GM12878 (cell line): Measurements from ENCODE around the gene GRIK2. TPM values are rescaled to one million over a fixed set of nuclear protein-coding genes. Genes with fewer than 3 reads are reported as not detected.

Source experiments
- ATAC-seq: fragments of 200-7000 bp; cut with Tn5 transposase; 3 replicates; pipeline ENCODE4 v1.9.1; 2020; ENCODE audit warnings: mild to moderate bottlenecking, moderate library complexity
- BruUV-seq: library from RNA; stranded (reverse); fragments of 400-500 nt; replicated peaks from 2 replicates; lab custom pipeline; 2021; lab: Mats Ljungman, UMichigan
- CTCF ChIA-PET: fragments of 300-600 bp; sonication (Branson Sonifier 250); formaldehyde crosslinking; extraction: SDS; loops from one replicate; lab custom pipeline; 2021; ENCODE audit warnings: inconsistent platforms; lab: Yijun Ruan, JAX
- POLR2A ChIA-PET: fragments of 350-600 bp; formaldehyde crosslinking; extraction: SDS; loops from one replicate; lab custom pipeline; 2021; ENCODE audit warnings: inconsistent platforms; lab: Charles Lee
- RAD21 ChIA-PET: fragments of 300-600 bp; sonication (Branson Sonifier 250); formaldehyde crosslinking; loops from one replicate; lab custom pipeline; 2023; ENCODE audit warnings: antibody characterized with exemption; ENCODE audit not compliant: unreplicated experiment; lab: Charles Lee
- SMC1A ChIA-PET: fragments of 300-600 bp; sonication (Branson Sonifier 250); formaldehyde crosslinking; loops from one replicate; lab custom pipeline; 2023; ENCODE audit not compliant: unreplicated experiment, uncharacterized antibody; lab: Charles Lee
- DNase-seq: peaks from one replicate; pipeline ENCODE4 v3.0.0-alpha.2; 2011; ENCODE audit warnings: low read depth, low spot score
- FAIRE-seq: peaks from 3 replicates; lab custom pipeline; 2011; peaks lifted over from hg19 to GRCh38; lab: Jason Lieb, UNC
- H2AFZ ChIP-seq: 2 replicates; pipeline ENCODE4 v1.6.0; 2011; ENCODE audit warnings: low read depth, low read length, control low read depth; ENCODE audit not compliant: control insufficient read depth
- H3K27ac ChIP-seq: 2 replicates; pipeline ENCODE4 v1.5.1; 2011; ENCODE audit warnings: control low read depth; ENCODE audit not compliant: control insufficient read depth, insufficient read depth
- H3K27me3 ChIP-seq, 2 experiments: replicated peaks in 1 of 2; 2 replicates each; pipeline versions ENCODE4 v1.6.0 to v1.6.1; 2011; ENCODE audit warnings: low read length in 1 of 2; ENCODE audit not compliant: control insufficient read depth in 2 of 2, insufficient read depth in 2 of 2
- H3K36me3 ChIP-seq, 2 experiments: 2 replicates each; pipeline ENCODE4 v1.5.1; 2011; ENCODE audit warnings: low read length in 1 of 2; ENCODE audit not compliant: control insufficient read depth in 2 of 2, insufficient read depth in 2 of 2
- H3K4me1 ChIP-seq: 2 replicates; pipeline ENCODE4 v1.6.1; 2011; ENCODE audit warnings: mild to moderate bottlenecking, low read length, moderate library complexity, mixed read lengths; ENCODE audit not compliant: control insufficient read depth, insufficient read depth
- H3K4me2 ChIP-seq: 2 replicates; pipeline ENCODE4 v1.6.0; 2011; ENCODE audit warnings: control low read depth; ENCODE audit not compliant: control insufficient read depth, insufficient read depth
- H3K4me3 ChIP-seq: fragments of 200-600 bp; sonication (generic); 2 replicates; pipeline ENCODE4 v1.5.1; 2016
- H3K79me2 ChIP-seq: 2 replicates; pipeline ENCODE4 v1.6.0; 2011; ENCODE audit warnings: low read length; ENCODE audit not compliant: control insufficient read depth, insufficient read depth
- H3K9ac ChIP-seq: 2 replicates; pipeline ENCODE4 v1.8.0; 2011; ENCODE audit warnings: low read length, control low read depth, mixed read lengths; ENCODE audit not compliant: control insufficient read depth, insufficient read depth
- H3K9me3 ChIP-seq: replicated peaks from 3 replicates; pipeline ENCODE4 v1.5.1; 2011; ENCODE audit warnings: mild to moderate bottlenecking, low read length; ENCODE audit not compliant: control insufficient read depth, insufficient read depth
- H4K20me1 ChIP-seq: 2 replicates; pipeline ENCODE4 v1.6.0; 2011; ENCODE audit not compliant: control insufficient read depth, insufficient read depth
- ATF3 ChIP-seq: IDR thresholded peaks from 2 replicates; pipeline ENCODE4 v1.6.1; 2011; ENCODE audit warnings: low read depth, mild to moderate bottlenecking, low read length, moderate library complexity, borderline replicate concordance; ENCODE audit errors: extremely low read depth
- CREM ChIP-seq: IDR thresholded peaks from 2 replicates; pipeline ENCODE4 v1.6.1; 2014; ENCODE audit warnings: antibody characterized with exemption, low read depth
- E2F4 ChIP-seq: IDR thresholded peaks from 2 replicates; pipeline ENCODE4 v1.6.1; 2012; ENCODE audit warnings: low read depth, low read length, improper control_type of control experiment
- ETV6 ChIP-seq, 2 experiments: fragments of 450-650 bp in 1 of 2; IDR thresholded peaks in 1 of 2; conservative IDR thresholded peaks in 1 of 2; 2 replicates each; pipeline ENCODE4 v1.6.1; 2014; ENCODE audit warnings: antibody characterized with exemption in 1 of 2, borderline replicate concordance in 1 of 2, low read depth in 1 of 2, mild to moderate bottlenecking in 1 of 2, moderate library complexity in 1 of 2
- JUND ChIP-seq: IDR thresholded peaks from 2 replicates; pipeline ENCODE4 v1.6.1; 2012; ENCODE audit warnings: low read depth, mild to moderate bottlenecking, low read length, improper control_type of control experiment, moderate library complexity
- MEF2A ChIP-seq: IDR thresholded peaks from 2 replicates; pipeline ENCODE4 v1.6.1; 2011; ENCODE audit warnings: low read depth, mild to moderate bottlenecking, low read length, moderate library complexity; ENCODE audit not compliant: insufficient read depth
- NR2C1 ChIP-seq: fragments of 450-650 bp; IDR thresholded peaks from 2 replicates; pipeline ENCODE4 v1.6.1; 2017; ENCODE audit warnings: antibody characterized with exemption, mild to moderate bottlenecking, moderate library complexity
- POU2F2 ChIP-seq: IDR thresholded peaks from 3 replicates; pipeline ENCODE4 v1.6.1; 2011; ENCODE audit warnings: low read depth, mild to moderate bottlenecking, low read length, borderline replicate concordance
- SMAD5 ChIP-seq: IDR thresholded peaks from 2 replicates; pipeline ENCODE4 v1.6.1; 2016; ENCODE audit warnings: antibody characterized with exemption, low read depth
- SUPT20H ChIP-seq: IDR thresholded peaks from 2 replicates; pipeline ENCODE4 v1.6.1; 2011; ENCODE audit warnings: low read depth, mild to moderate bottlenecking, low read length, moderate library complexity, borderline replicate concordance; ENCODE audit not compliant: control insufficient read depth
- TARDBP ChIP-seq: IDR thresholded peaks from 2 replicates; pipeline ENCODE4 v1.6.1; 2016; ENCODE audit warnings: borderline replicate concordance
- ZNF384 ChIP-seq: IDR thresholded peaks from 2 replicates; pipeline ENCODE4 v1.6.1; 2012; ENCODE audit warnings: low read depth, mild to moderate bottlenecking, low read length, improper control_type of control experiment, borderline replicate concordance
- ZSCAN29 ChIP-seq: fragments of 450-650 bp; IDR thresholded peaks from 2 replicates; pipeline ENCODE4 v1.6.1; 2017; ENCODE audit warnings: mild to moderate bottlenecking, moderate library complexity
- WGBS: methylation state at CpG from one replicate; pipeline ENCODE4 v1.1.6; 2016; ENCODE audit warnings: low lambda C conversion rate; ENCODE audit not compliant: insufficient replicate concordance, insufficient coverage; ENCODE audit errors: missing lambda C conversion rate; 5-methylcytosine and 5-hydroxymethylcytosine counted together
- in situ Hi-C: fragments of 300-500 bp; cut with MboI; formaldehyde crosslinking; loops from 9 replicates; pipeline ENCODE4 v1.14.3; 2018; ENCODE audit warnings: mixed read lengths
- intact Hi-C: fragments of 100-400 bp; cut with micrococcal nuclease; formaldehyde crosslinking; loops from one replicate; pipeline ENCODE4 v1.14.2; 2022; ENCODE audit not compliant: unreplicated experiment
- polyA plus RNA-seq, 11 experiments: library from polyadenylated mRNA; depleted of rRNA in 4 of 11; unstranded in 6 of 11; stranded (reverse) in 5 of 11; fragments of >200 nt; fragmentation: Nextera tagmentation in 4 of 11; fragmentation: Illumina TruSeq in 1 of 11; extraction: Ambion mirVana in 4 of 11; extraction: Trizol in 1 of 11; gene quantifications; 1 replicate in 1 of 11; 2 replicates in 10 of 11; pipeline versions ENCODE4 v1.2.1 to v1.2.3, GENCODE V29; 2011 to 2016; ENCODE audit warnings: inconsistent platforms in 2 of 11, missing spikeins in 2 of 11, low read depth in 1 of 11
- total RNA-seq, 4 experiments: library from RNA; depleted of rRNA in 3 of 4; stranded (reverse); fragments of >200 nt in 3 of 4; fragmentation: Illumina TruSeq in 1 of 4; extraction: Trizol in 1 of 4; gene quantifications; 2 replicates each; pipeline versions ENCODE4 v1.2.1 to v1.2.3, GENCODE V29; 2013 to 2021

Gene GRIK2
- total and polyA plus RNA-seq, 10 of the 15 experiments (the other 5 are each of a cell fraction or from before 2014, with no cell fraction given), result not detected

GRCh38 chr6:101847690-101848089 lies 454.2 kb downstream of the GRIK2 start:
- no peak for TF ChIP-seq ZSCAN29
- no peak for TF ChIP-seq ETV6 (conservative IDR thresholded peaks at IDR 0.05 in 1 of 2, IDR thresholded peaks at IDR 0.05 in 1 of 2; ENCODE audit: borderline replicate concordance in 1 of 2, low read depth in 1 of 2)
- TF ChIP-seq ATF3, result no peak
- TF ChIP-seq JUND, result no peak
- no peak for TF ChIP-seq SMAD5
- TF ChIP-seq CREM, result no peak
- TF ChIP-seq POU2F2, result no peak
- TF ChIP-seq TARDBP, result no peak
- no peak for TF ChIP-seq E2F4
- TF ChIP-seq ZNF384, result no peak
- TF ChIP-seq NR2C1, result no peak
- no peak for TF ChIP-seq MEF2A
- no peak for TF ChIP-seq SUPT20H
- TF ChIP-seq, all 136 proteins: peak for 0
- POLR2A ChIA-PET, result no interaction called here
- BruUV-seq, result no TSS peak
- DNase-seq, result no peak
- no peak overlapping the region for H3K4me3 ChIP-seq
- no peak overlapping the region for H2AFZ ChIP-seq
- ATAC-seq, result no peak
- no peaks in the 10 kb centered on the region for H3K79me2 ChIP-seq
- H3K9me3 ChIP-seq, result no peaks in the 10 kb centered on the region; the same call in 2 of the 3 replicates
- no peaks in the 10 kb centered on the region for H3K27me3 ChIP-seq
- no peaks in the 10 kb centered on the region for H3K4me1 ChIP-seq
- intact Hi-C loops, result no loop called here
- WGBS, result 2% methylated on average over 3 of the region's 3 CpGs
- no peaks in the 10 kb centered on the region for H4K20me1 ChIP-seq
- H3K36me3 ChIP-seq, result no peaks in the 10 kb centered on the region
- H3K4me2 ChIP-seq, result no peak overlapping the region
- SMC1A ChIA-PET, result interaction anchor here (0.7 kb wide), 1 partner anchor 55 kb away, joined by 3 read pairs; no protein-coding TSS in a partner anchor
- no peak overlapping the region for H3K9ac ChIP-seq
- CTCF ChIA-PET, result interaction anchor here (1.3 kb wide), 1 partner anchor 30 kb away, joined by 3 read pairs; no protein-coding TSS in a partner anchor
- in situ Hi-C loops, result no loop called here
- no peak overlapping the region for H3K27ac ChIP-seq
- FAIRE-seq, result no peak
- RAD21 ChIA-PET, result no interaction called here
